SK-N-MC (cell line): Measurements from ENCODE around the gene UBB.
A peak's percentile ranks its signal among the peaks of the same experiment; 100 is the strongest.

Experiments
- DNase-seq: peaks from one replicate; pipeline ENCODE4 v3.0.0-alpha.2; 2011; ENCODE audit warnings: low read depth, low spot score
- H3K27ac ChIP-seq: fragments of 200-600 bp; sonication (generic); 2 replicates; pipeline ENCODE4 v1.5.1; 2016; ENCODE audit warnings: mixed run types
- H3K36me3 ChIP-seq: fragments of 200-600 bp; sonication (generic); 2 replicates; pipeline ENCODE4 v1.6.1; 2017; ENCODE audit warnings: antibody characterized with exemption, low read length, mixed read lengths; ENCODE audit not compliant: insufficient read depth
- H3K4me3 ChIP-seq: fragments of 200-600 bp; sonication (generic); 2 replicates; pipeline ENCODE4 v1.5.1; 2016
- H3K9ac ChIP-seq: fragments of 200-600 bp; sonication (generic); 2 replicates; pipeline ENCODE4 v1.8.0; 2017; ENCODE audit warnings: mixed run types, mixed read lengths; ENCODE audit not compliant: insufficient read length
- H3K9me3 ChIP-seq: fragments of 200-600 bp; sonication (generic); 2 replicates; pipeline ENCODE4 v1.6.1; 2017; ENCODE audit warnings: low read depth, mild to moderate bottlenecking, antibody characterized with exemption, low read length, moderate library complexity, mixed read lengths
- EZH2 ChIP-seq: fragments of 200-600 bp; sonication (generic); IDR thresholded peaks from one replicate; pipeline ENCODE4 v1.6.1; 2017; ENCODE audit warnings: antibody characterized with exemption
- FOXP2 ChIP-seq: optimal IDR thresholded peaks from 2 replicates; pipeline ENCODE3; 2011; ENCODE audit warnings: mild to moderate bottlenecking, moderate library complexity; ENCODE audit not compliant: insufficient read depth; ENCODE audit errors: extremely low read length, control extremely low read depth
- POLR2AphosphoS5 ChIP-seq: IDR thresholded peaks from 2 replicates; pipeline ENCODE4 v1.6.1; 2012; ENCODE audit warnings: mild to moderate bottlenecking, low read depth, low read length, borderline replicate concordance

UBB gene

DNA sequence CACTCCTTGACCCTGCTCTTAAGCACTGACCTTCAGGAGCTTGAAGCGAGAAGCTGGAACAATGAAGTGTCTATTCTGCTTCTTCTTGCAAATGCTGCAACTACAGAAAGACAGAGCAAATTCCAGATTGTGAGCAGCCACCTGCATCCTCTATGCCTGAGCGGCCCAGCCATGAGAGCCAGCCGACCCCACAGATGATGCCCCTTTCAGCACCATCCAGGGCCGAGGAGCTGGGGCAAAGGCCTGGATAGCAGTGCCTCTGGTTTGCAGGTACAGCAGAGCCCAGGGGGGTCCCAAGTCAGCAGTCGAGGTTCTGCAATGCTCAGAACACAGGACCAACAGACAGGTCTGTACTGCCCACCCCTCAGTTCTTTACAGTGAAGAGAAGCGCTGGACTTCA is 32.3 kb upstream of the UBB start:
- peaks cover 35% of the 10 kb centered on the region for H3K36me3 ChIP-seq
- H3K4me3 ChIP-seq: no peak overlapping the region
- no peak overlapping the region for H3K27ac ChIP-seq
- no peak overlapping the region for H3K9ac ChIP-seq
- no peak for TF ChIP-seq FOXP2
- no peak for DNase-seq
- H3K9me3 ChIP-seq: no peaks in the 10 kb centered on the region

DNA sequence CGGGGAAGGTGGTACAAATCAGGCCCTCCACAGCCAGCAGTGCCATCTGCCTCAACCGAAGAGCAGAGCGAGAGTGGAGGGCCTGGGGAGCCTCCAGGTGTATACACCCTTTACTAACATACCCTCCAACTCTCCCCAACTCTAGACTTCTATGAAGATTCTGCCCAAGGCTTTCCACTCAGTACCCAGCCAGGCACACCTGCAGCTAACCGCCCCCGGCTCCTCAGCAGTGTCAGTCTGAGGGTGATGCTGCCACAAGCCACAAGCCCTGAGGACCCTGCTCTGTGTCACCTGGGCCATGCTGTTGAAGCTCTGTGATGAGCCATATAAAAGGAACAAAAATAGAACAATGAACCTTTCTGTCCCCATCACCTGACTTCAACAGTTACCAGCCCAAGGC is 31.5 kb upstream of the UBB start:
- H3K9me3 ChIP-seq: no peaks in the 10 kb centered on the region
- H3K4me3 ChIP-seq: no peak overlapping the region
- H3K36me3 ChIP-seq: peaks cover 31% of the 10 kb centered on the region
- TF ChIP-seq FOXP2: no peak
- TF ChIP-seq POLR2AphosphoS5: no peak
- H3K9ac ChIP-seq: no peak overlapping the region
- DNase-seq: no peak
- no peak overlapping the region for H3K27ac ChIP-seq

DNA sequence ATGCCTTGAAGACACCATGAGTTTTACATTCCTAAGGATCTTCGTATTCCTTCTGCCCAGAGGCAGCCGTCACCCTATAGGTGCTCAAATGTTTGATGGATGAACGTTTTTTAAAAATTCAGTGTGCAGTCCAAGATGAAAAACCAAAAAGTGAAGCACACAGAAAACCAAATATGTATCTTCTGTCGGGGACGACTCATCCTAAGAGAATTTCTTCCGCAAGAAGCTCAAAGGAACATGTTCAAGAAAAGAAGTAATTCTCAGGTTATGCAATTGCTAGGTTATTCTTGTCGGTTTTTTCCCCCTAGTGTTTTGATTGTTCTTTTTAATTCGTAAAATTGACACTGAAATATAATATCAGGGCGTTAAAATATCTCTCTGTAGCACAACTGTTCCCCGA is 29.1 kb upstream of the UBB start:
- Histone ChIP-seq H3K27ac (no peak overlapping the region), H3K9ac (peak overlapping the region; percentile 87), H3K4me3 (peak overlapping the region; percentile 96), H3K9me3 (no peaks in the 10 kb centered on the region), H3K36me3 (peaks cover 28% of the 10 kb centered on the region)
- TF ChIP-seq EZH2 (no peak), FOXP2 (no peak), POLR2AphosphoS5 (no peak)
- no peak for DNase-seq

DNA sequence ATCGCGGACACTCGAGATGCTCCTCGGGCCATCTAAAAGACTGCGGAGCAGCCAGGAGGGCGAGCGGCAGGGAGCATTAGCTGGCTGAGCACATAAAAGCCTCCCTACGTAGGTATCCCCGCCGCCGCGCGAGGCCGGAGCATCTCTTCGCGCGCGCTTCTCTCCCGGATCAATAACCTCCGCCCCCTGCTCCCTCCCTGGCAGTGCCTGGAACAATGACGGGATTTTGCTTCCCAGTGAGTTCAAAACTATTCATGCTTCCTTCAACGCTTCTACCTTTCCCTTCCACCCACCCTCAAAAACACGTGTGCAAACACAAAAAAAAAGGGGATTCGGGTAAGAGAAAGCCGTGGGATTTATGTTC is 28.6 kb upstream of the UBB start:
- no peak for DNase-seq
- Histone ChIP-seq H3K27ac (peak overlapping the region; percentile 54; the same call in 1 of the 2 replicates), H3K4me3 (peak overlapping the region; percentile 96), H3K36me3 (peaks cover 24% of the 10 kb centered on the region), H3K9me3 (no peaks in the 10 kb centered on the region), H3K9ac (peak overlapping the region; percentile 87)
- TF ChIP-seq FOXP2 (no peak), POLR2AphosphoS5 (no peak), EZH2 (no peak)

DNA sequence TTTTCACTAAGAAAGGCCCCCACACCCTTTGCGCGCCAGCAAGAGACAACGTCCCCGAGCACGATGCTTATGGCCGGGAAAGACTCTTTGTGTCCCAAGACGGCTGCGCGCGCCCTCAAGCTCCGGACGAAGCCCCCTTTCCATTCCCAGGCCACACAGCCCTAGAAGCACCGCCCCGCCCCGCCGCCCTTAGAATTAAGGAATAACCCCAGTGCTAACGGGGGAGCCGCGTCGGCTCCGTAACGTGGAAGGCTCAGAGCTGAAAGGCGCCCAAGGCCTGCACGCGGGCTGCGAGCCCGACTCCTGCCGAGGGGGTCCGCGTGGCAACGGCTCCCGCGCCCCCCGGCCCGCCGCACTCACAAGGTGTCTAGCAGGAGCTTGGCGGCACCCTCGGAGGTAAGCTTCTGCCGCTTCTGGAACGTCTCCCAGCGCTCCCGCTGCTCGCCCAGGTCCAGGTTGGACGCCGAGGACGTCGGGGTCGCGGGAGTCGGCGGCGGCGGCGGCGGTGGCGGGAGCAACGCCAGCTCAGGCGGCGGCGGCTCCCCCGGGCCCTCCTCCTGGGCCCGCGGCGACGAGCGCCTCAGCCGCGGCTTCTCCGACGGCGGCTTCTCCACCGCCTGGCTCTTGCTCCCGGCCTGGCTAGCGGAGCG is 28.1 kb upstream of the UBB start:
- Histone ChIP-seq H3K9me3 (no peaks in the 10 kb centered on the region), H3K36me3 (peaks cover 19% of the 10 kb centered on the region), H3K9ac (peak overlapping the region; percentile 87), H3K27ac (peak overlapping the region; percentile 54; the same call in 1 of the 2 replicates), H3K4me3 (peak overlapping the region; percentile 96)
- DNase-seq: no peak
- TF ChIP-seq FOXP2 (no peak), EZH2 (no peak), POLR2AphosphoS5 (no peak)

DNA sequence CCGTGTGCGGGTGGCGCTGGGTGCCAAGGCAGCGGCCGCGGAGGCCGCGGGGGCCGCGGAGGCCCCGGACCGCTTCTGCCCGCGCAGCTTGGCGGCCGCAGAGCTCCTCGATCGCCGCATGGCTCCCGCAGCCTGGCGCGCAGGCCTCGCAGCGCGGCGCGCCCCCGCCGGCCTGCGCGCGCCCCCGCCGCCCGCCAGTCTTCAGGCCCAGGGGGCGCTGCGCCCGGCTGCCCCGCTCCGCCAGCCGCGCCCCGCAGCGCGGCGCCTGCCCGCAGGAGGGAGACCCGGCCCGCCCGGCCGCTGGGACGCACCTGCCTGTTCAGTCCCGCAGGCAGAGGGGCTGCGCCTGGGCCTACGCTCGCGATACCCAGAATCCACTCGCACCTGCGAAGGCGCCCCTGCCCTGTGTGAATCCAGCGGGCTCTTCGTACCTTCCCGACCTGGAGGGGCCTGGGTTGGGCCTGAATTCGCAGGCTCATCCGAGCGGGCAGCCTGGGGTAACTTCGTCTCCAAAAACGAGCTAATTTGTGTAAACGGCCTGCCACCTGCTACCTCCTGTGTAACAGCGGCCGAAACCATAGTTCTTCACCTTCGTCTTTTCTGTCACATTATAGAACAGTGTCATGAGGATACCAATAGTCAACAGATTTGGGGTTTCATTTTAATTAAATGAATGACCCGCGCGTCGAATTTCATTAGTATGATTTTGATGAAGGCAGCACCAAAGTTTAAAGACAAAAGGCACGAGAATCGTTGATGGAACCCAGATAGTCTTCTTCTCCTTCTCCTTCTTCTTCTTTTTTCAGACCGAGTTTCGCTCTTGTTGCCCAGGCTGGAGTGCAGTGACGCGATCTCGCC is 27.3 kb upstream of the UBB start, which contains the start of gene CENPV:
Gene CENPV, minus strand, starts transcription at position 153 of the 858 bp plus-strand sequence. Its CDS starts 33 bp downstream, at position 120.
- peak within 1 kb of the TSS; percentile 54; the same call in 1 of the 2 replicates for H3K27ac ChIP-seq
- no peak for DNase-seq
- TF ChIP-seq FOXP2 (no peak), EZH2 (no peak), POLR2AphosphoS5 (no peak)
- peak within 1 kb of the TSS; percentile 96 for H3K4me3 ChIP-seq
- H3K9ac ChIP-seq: peak within 1 kb of the TSS; percentile 87
- peaks cover 15% of the 10 kb centered on the region for H3K36me3 ChIP-seq
- no peaks in the 10 kb centered on the region for H3K9me3 ChIP-seq

DNA sequence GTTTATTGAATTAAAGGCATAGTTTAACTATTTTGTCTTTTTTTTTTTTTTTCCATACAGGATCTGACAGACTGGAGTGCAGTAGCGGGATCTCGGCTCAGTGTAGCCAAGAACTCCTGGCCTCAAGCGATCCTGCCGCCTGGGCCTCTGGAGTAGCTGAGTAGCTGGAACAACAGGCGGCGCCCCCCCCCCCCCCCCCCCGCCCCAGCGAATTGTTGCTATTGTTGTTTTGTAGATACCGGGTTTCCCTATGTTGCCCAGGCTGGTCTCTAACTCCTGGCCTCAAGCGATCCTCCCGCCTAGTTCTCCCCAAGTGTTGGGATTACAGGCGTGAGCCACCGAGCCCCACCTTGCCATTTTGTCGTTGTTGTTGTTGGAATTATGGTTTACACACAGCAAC is 26.3 kb upstream of the UBB start:
- no peaks in the 10 kb centered on the region for H3K9me3 ChIP-seq
- peaks cover 4% of the 10 kb centered on the region for H3K36me3 ChIP-seq
- no peak for DNase-seq

DNA sequence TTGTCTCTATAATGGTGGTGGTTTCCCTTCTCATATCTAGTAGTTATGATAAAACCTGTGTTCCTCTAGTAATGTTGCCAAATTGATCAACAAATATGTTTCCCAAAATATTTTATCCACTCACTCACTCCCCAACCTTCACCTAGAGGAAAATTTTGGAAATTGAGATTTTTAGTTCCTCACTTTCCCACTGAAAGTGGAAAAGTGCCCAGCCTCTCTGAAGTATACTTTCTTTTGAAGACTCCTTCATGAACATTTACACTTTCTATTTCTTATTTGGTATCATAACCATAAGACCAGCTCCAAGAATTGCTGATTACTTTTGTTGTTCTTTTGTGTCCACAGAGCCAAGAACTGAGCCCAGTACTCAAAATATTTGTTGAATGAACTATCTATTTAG is 22.5 kb upstream of the UBB start:
- Histone ChIP-seq H3K9me3 (no peaks in the 10 kb centered on the region), H3K9ac (no peak overlapping the region), H3K27ac (no peak overlapping the region), H3K36me3 (no peaks in the 10 kb centered on the region), H3K4me3 (no peak overlapping the region)
- DNase-seq: no peak
- TF ChIP-seq FOXP2 (no peak), EZH2 (no peak), POLR2AphosphoS5 (no peak)

More for the DNA sequence above, 26.3 kb upstream of the UBB start:
- no peak overlapping the region for H3K27ac ChIP-seq
- H3K4me3 ChIP-seq: no peak overlapping the region
- no peak for TF ChIP-seq EZH2
- TF ChIP-seq FOXP2: no peak
- no peak for TF ChIP-seq POLR2AphosphoS5
- H3K9ac ChIP-seq: no peak overlapping the region
